K562 (cell line): ENCODE results near the gene COL13A1. TPM values are rescaled to one million over a fixed set of nuclear protein-coding genes. Genes with fewer than 3 reads are reported as not detected.

Experiments
- ATAC-seq: fragments of 200-7000 bp; cut with Tn5 transposase; 3 replicates; pipeline ENCODE4 v1.9.1; 2020; ENCODE audit warnings: moderate library complexity
- BruUV-seq: library from RNA; stranded (reverse); fragments of 400-500 nt; replicated peaks from 2 replicates; lab custom pipeline; 2021; lab: Mats Ljungman, UMichigan
- CTCF ChIA-PET: fragments of 300-600 bp; formaldehyde crosslinking; extraction: SDS; loops from one replicate; lab custom pipeline; 2021; ENCODE audit warnings: low intra/inter-chr PET ratio; lab: Yijun Ruan, JAX
- POLR2A ChIA-PET: fragments of 300-600, 350-650 bp; sonication (Branson Sonifier 250); formaldehyde crosslinking; extraction: SDS; loops from one replicate; lab custom pipeline; 2021; ENCODE audit warnings: antibody characterized with exemption, inconsistent platforms; lab: Yijun Ruan, JAX
- DNase-seq, 4 experiments: peaks; one replicate each; pipeline versions ENCODE4 v3.0.0 to v3.0.0-alpha.2; 2011 to 2018; ENCODE audit warnings: low spot score in 3 of 4, mixed read lengths in 3 of 4; ENCODE audit errors: extremely low read depth in 1 of 4
- FAIRE-seq: peaks from 2 replicates; lab custom pipeline; 2011; peaks lifted over from hg19 to GRCh38; lab: Jason Lieb, UNC
- H2AFZ ChIP-seq: 2 replicates; pipeline ENCODE4 v1.6.0; 2011; ENCODE audit warnings: low read depth, low read length, control low read depth, inconsistent platforms
- H3K27ac ChIP-seq: fragments of 200-600 bp; 3 replicates; pipeline ENCODE4 v1.8.0; 2011; ENCODE audit warnings: low read depth, mild to moderate bottlenecking, control low read depth, inconsistent platforms, low read length, moderate library complexity, mixed read lengths; ENCODE audit errors: extremely low read depth
- H3K27me3 ChIP-seq, 2 experiments: fragments of 300-600 bp in 1 of 2; 2 replicates in 1 of 2; 3 replicates in 1 of 2; pipeline versions ENCODE4 v1.6.0 to v1.8.0; 2011; ENCODE audit warnings: inconsistent platforms in 2 of 2, low read length in 2 of 2, mild to moderate bottlenecking in 1 of 2, mixed read lengths in 1 of 2, moderate library complexity in 1 of 2; ENCODE audit not compliant: control insufficient read depth in 2 of 2, insufficient read depth in 2 of 2
- H3K36me3 ChIP-seq: fragments of 300-600 bp; 3 replicates; pipeline ENCODE4 v1.8.0; 2011; ENCODE audit warnings: mild to moderate bottlenecking, low read length, inconsistent platforms; ENCODE audit not compliant: control insufficient read depth, insufficient read depth
- H3K4me1 ChIP-seq, 2 experiments: fragments of 200-600 bp in 1 of 2; replicated peaks in 1 of 2; 2 replicates in 1 of 2; 3 replicates in 1 of 2; pipeline versions ENCODE4 v1.5.1 to v1.8.0; 2011; ENCODE audit warnings: inconsistent platforms in 2 of 2, low read length in 2 of 2, mild to moderate bottlenecking in 1 of 2, mixed read lengths in 1 of 2, moderate library complexity in 1 of 2; ENCODE audit not compliant: control insufficient read depth in 2 of 2, insufficient read depth in 2 of 2
- H3K4me2 ChIP-seq: 2 replicates; pipeline ENCODE4 v1.6.1; 2011; ENCODE audit warnings: low read length, control low read depth, inconsistent platforms, mixed read lengths; ENCODE audit not compliant: insufficient read depth
- H3K4me3 ChIP-seq: fragments of 200-600 bp; sonication (generic), shearing (Covaris generic); 2 replicates; pipeline ENCODE4 v1.5.1; 2016; ENCODE audit warnings: control low read depth, inconsistent platforms
- H3K79me2 ChIP-seq: fragments of 200-600 bp; 3 replicates; pipeline ENCODE4 v1.8.0; 2011; ENCODE audit warnings: low read length, inconsistent platforms; ENCODE audit not compliant: control insufficient read depth, insufficient read depth
- H3K9ac ChIP-seq, 2 experiments: 2 replicates each; pipeline versions ENCODE4 v1.6.0 to v1.6.1; 2011; ENCODE audit warnings: low read depth in 2 of 2, low read length in 2 of 2, control low read depth in 1 of 2, inconsistent platforms in 1 of 2, mild to moderate bottlenecking in 1 of 2, mixed read lengths in 1 of 2; ENCODE audit not compliant: insufficient read depth in 1 of 2
- H3K9me1 ChIP-seq: one replicate; pipeline ENCODE4 v1.6.0; 2011; ENCODE audit warnings: inconsistent platforms, mild to moderate bottlenecking, low read length, moderate library complexity; ENCODE audit not compliant: control insufficient read depth, insufficient read depth
- H3K9me3 ChIP-seq: replicated peaks from 2 replicates; pipeline ENCODE4 v1.5.1; 2011; ENCODE audit warnings: low read depth, low read length, inconsistent platforms; ENCODE audit not compliant: control insufficient read depth, insufficient read depth
- H4K20me1 ChIP-seq: replicated peaks from 2 replicates; pipeline ENCODE4 v1.6.1; 2011; ENCODE audit warnings: low read length, inconsistent platforms, mixed read lengths; ENCODE audit not compliant: control insufficient read depth, insufficient read depth
- CCNT2 ChIP-seq: IDR thresholded peaks from 2 replicates; pipeline ENCODE4 v1.6.1; 2011; ENCODE audit warnings: borderline replicate concordance, low read depth, mild to moderate bottlenecking, moderate library complexity, mixed read lengths, low read length; ENCODE audit not compliant: insufficient read length; ENCODE audit errors: extremely low read depth
- CTBP1 ChIP-seq: fragments of 450-650 bp; IDR thresholded peaks from 2 replicates; pipeline ENCODE4 v1.6.1; 2016; ENCODE audit warnings: borderline replicate concordance
- E4F1 ChIP-seq: fragments of 250-450 bp; sonication (Bioruptor Pico); IDR thresholded peaks from 2 replicates; pipeline ENCODE4 v1.5.0; 2021; ENCODE audit warnings: mild to moderate bottlenecking, borderline replicate concordance
- MLX ChIP-seq, 2 experiments: fragments of 450-650 bp in 1 of 2; sonication (generic) in 1 of 2; formaldehyde crosslinking; conservative IDR thresholded peaks; 2 replicates each; pipeline versions ENCODE4 v1.4.0 to v1.8.1; 2020 to 2022; ENCODE audit warnings: mild to moderate bottlenecking in 1 of 2, missing genetic modification reagents in 1 of 2
- U2AF2 ChIP-seq: fragments of 200-400 bp; formaldehyde crosslinking; optimal IDR thresholded peaks from 2 replicates; pipeline ENCODE3; 2017; ENCODE audit warnings: low read depth, mild to moderate bottlenecking, low read length
- ZBTB12 ChIP-seq: fragments of 250-450 bp; sonication (Bioruptor Pico); IDR thresholded peaks from 2 replicates; pipeline ENCODE4 v1.4.0; 2020
- WGBS: fragments of 100-300 bp; shearing (Covaris generic); methylation state at CpG from one replicate; pipeline ENCODE4 v1.1.6; 2016; ENCODE audit warnings: low coverage, mixed read lengths; ENCODE audit not compliant: insufficient coverage; ENCODE audit errors: missing lambda C conversion rate; 5-methylcytosine and 5-hydroxymethylcytosine counted together
- in situ Hi-C: fragments of 300-500 bp; cut with MboI; formaldehyde crosslinking; loops from 4 replicates; pipeline ENCODE4 v1.15.0; 2018; ENCODE audit warnings: inconsistent platforms, mixed read lengths
- intact Hi-C: fragments of 100-400 bp; cut with micrococcal nuclease; formaldehyde crosslinking; loops from 2 replicates; pipeline ENCODE4 v1.14.2; 2022
- polyA plus RNA-seq, 8 experiments: library from polyadenylated mRNA; depleted of rRNA in 4 of 8; stranded (reverse) in 5 of 8; unstranded in 3 of 8; fragments of >200 nt; fragmentation: Nextera tagmentation in 2 of 8; fragmentation: Illumina TruSeq in 1 of 8; extraction: Ambion mirVana in 2 of 8; extraction: Trizol in 1 of 8; gene quantifications; 2 replicates each; pipeline versions ENCODE4 v1.2.1 to v1.2.3, GENCODE V29; 2011 to 2014; ENCODE audit warnings: inconsistent platforms in 1 of 8, missing spikeins in 1 of 8
- total RNA-seq, 7 experiments: library from RNA; depleted of rRNA in 6 of 7; stranded (reverse); fragments of >200 nt in 6 of 7; fragmentation: Illumina TruSeq in 2 of 7; extraction: Trizol in 2 of 7; gene quantifications; 2 replicates each; pipeline versions ENCODE4 v1.2.1 to v1.2.3, GENCODE V29; 2011 to 2021; ENCODE audit warnings: low replicate concordance in 1 of 7

Gene COL13A1
- total and polyA plus RNA-seq, 9 of the 15 experiments (the other 6 are each of a cell fraction or from before 2014, with no cell fraction given), result not detected

GRCh38 chr10:69952069-69952800, 150.5 kb downstream of the COL13A1 start:
- TF ChIP-seq U2AF2, result no peak
- TF ChIP-seq MLX (CRISPR knock-in tag; conservative IDR thresholded peaks at IDR 0.05), result no peak
- no peak for TF ChIP-seq E4F1 (CRISPR knock-in tag)
- TF ChIP-seq ZBTB12, result no peak
- TF ChIP-seq CTBP1, result no peak
- TF ChIP-seq CCNT2, result no peak
- 2% methylated on average over 6 of the region's 6 CpGs for WGBS
- no peak for FAIRE-seq
- BruUV-seq, result no TSS peak
- H3K9ac ChIP-seq, result no peak overlapping the region
- no peaks in the 10 kb centered on the region for H3K9me3 ChIP-seq
- POLR2A ChIA-PET, result interaction anchor here (0.7 kb wide), 1 partner anchor 165 kb away, joined by 3 read pairs; no protein-coding TSS in a partner anchor
- H3K4me1 ChIP-seq, result no peaks in the 10 kb centered on the region
- peaks cover 26 to 46% of the 10 kb centered on the region in 2 experiments for H3K27me3 ChIP-seq
- H3K9me1 ChIP-seq, result no peaks in the 10 kb centered on the region
- intact Hi-C loops (no loop called here), in situ Hi-C loops (no loop called here)
- H3K27ac ChIP-seq, result no peak overlapping the region
- no peak for ATAC-seq
- no peaks in the 10 kb centered on the region for H3K36me3 ChIP-seq
- H4K20me1 ChIP-seq, result no peaks in the 10 kb centered on the region; the same call in 1 of the 2 replicates
- H3K4me2 ChIP-seq, result no peak overlapping the region
- no peak for DNase-seq
- CTCF ChIA-PET, result no interaction called here
- no peak overlapping the region for H3K4me3 ChIP-seq
- no peaks in the 10 kb centered on the region for H3K79me2 ChIP-seq
- H2AFZ ChIP-seq, result no peak overlapping the region
